GM06990 (cell line): ENCODE results near the gene EVC.
"Not testable (repeated sequence)": the region's sequence is repeated elsewhere in the genome, so short reads cannot be mapped to it uniquely, and the experiment has no call there.

Experiments used
- DNase-seq: peaks from one replicate; pipeline ENCODE4 v3.0.0-alpha.2; 2011; ENCODE audit not compliant: insufficient read length; ENCODE audit errors: extremely low read depth
- H3K27me3 ChIP-seq: replicated peaks from 2 replicates; pipeline ENCODE4 v1.6.0; 2011; ENCODE audit warnings: low read length; ENCODE audit not compliant: control insufficient read depth, insufficient read depth
- H3K36me3 ChIP-seq: 2 replicates; pipeline ENCODE4 v1.5.1; 2011; ENCODE audit warnings: low read length; ENCODE audit not compliant: control insufficient read depth, insufficient read depth
- H3K4me3 ChIP-seq: replicated peaks from 2 replicates; pipeline ENCODE4 v1.5.1; 2011; ENCODE audit warnings: low read depth, mild to moderate bottlenecking, control low read depth, low read length
- TF ChIP-seq, protein P1 (sequence below): IDR thresholded peaks from 2 replicates; pipeline ENCODE4 v1.5.1; 2011; ENCODE audit warnings: low read length, control low read depth, mild to moderate bottlenecking, inconsistent platforms; ENCODE audit not compliant: insufficient read depth, poor library complexity, severe bottlenecking

Gene EVC

DNA sequence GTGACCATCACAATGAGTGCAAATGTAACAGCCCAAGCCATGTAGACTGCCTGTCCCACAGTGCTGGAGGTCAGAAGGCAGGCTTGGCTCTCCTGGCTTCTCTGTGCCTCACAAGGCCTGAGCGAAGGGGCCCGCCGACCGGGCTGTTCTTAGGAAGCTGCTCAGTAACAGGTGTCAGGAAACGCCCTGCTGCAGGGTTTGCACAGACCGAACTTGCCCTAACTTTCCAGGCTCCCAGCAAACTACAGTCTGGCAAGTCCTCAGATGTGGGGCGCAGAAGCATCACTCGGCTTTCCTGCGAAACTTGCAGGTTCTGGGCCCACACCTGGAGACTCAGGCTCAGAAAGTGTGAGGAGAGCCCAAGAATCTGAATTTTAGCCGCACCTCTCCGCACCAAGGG lies 94.3 kb downstream of the EVC start:
- H3K4me3 ChIP-seq = no peak overlapping the region
- no peaks in the 10 kb centered on the region for H3K27me3 ChIP-seq
- DNase-seq = no peak
- peaks cover 24% of the 10 kb centered on the region for H3K36me3 ChIP-seq
- TF ChIP-seq, protein P1, sequence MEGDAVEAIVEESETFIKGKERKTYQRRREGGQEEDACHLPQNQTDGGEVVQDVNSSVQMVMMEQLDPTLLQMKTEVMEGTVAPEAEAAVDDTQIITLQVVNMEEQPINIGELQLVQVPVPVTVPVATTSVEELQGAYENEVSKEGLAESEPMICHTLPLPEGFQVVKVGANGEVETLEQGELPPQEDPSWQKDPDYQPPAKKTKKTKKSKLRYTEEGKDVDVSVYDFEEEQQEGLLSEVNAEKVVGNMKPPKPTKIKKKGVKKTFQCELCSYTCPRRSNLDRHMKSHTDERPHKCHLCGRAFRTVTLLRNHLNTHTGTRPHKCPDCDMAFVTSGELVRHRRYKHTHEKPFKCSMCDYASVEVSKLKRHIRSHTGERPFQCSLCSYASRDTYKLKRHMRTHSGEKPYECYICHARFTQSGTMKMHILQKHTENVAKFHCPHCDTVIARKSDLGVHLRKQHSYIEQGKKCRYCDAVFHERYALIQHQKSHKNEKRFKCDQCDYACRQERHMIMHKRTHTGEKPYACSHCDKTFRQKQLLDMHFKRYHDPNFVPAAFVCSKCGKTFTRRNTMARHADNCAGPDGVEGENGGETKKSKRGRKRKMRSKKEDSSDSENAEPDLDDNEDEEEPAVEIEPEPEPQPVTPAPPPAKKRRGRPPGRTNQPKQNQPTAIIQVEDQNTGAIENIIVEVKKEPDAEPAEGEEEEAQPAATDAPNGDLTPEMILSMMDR = no peak

DNA sequence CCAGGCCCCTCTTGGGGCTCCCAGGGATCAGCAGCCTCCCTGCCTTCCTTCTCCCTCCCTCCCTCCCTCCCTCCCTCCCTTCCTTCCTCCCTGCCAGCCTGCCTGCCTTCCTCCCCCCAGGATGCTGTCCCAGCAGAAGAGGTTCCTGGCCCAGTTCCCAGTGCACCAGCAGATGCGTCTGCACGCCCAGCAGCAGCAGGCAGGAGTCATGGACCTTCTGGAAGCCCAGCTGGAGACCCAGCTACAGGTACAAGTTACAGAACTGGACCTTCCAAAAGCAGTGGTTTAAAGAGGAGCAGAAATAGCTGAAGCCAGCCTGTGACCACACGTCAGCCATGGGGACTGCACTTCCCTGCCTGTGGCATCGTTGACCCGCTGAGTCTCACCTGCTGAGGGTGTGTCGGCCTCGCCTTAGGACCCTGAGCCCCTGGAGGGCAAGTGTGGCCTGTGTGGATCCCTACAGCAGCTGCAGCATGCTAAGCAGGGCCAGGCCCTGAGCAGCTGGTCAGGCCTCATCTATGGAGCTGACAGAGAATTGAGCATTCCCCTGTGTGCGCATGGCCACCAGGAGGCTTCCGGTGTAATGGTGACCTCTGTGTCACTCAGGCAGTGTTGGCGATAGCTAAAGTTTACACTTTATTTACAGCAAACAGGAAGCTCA lies 97.2 kb downstream of the EVC start:
- no peak overlapping the region for H3K4me3 ChIP-seq
- peaks cover 23% of the 10 kb centered on the region for H3K36me3 ChIP-seq
- no peak for DNase-seq
- TF ChIP-seq, protein P1 = no peak
- H3K27me3 ChIP-seq = no peaks in the 10 kb centered on the region

DNA sequence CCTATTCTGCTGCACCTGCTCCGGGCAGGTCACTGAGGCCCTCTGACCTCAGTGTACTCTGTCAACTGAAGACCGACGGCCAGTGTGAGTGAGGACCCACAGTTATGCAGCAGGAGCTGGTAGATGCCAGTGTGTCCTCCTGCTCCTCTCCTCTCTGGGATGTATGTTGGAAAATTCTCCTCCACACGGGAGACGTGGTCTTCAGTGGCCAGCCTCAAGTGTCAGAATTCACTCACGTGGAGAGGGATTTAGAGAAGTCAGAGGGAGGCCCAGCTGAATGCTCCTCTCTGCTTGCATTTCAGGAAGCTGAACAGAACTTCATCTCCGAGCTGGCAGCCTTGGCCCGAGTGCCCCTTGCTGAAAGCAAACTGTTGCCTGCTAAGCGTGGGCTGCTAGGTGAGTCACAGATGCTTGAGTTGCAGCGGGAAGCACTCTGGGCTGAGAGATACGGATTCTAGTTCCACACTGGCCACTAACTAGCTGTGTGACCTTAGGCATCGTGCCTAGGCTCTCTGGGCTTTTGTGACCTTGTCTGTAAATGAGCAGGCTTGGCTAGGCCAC lies 98.3 kb downstream of the EVC start:
- peaks cover 24% of the 10 kb centered on the region for H3K36me3 ChIP-seq
- H3K4me3 ChIP-seq = no peak overlapping the region
- no peaks in the 10 kb centered on the region for H3K27me3 ChIP-seq
- no peak for DNase-seq
- TF ChIP-seq, protein P1 = no peak

- H3K36me3 ChIP-seq = peaks cover 19% of the 10 kb centered on the region
- H3K4me3 ChIP-seq = no peak overlapping the region
- H3K27me3 ChIP-seq = no peaks in the 10 kb centered on the region
- DNase-seq = no peak
- TF ChIP-seq, protein P1 = no peak
These were observed 99.2 kb downstream of the EVC start for GRCh38 chr4:5810151-5810550.

DNA sequence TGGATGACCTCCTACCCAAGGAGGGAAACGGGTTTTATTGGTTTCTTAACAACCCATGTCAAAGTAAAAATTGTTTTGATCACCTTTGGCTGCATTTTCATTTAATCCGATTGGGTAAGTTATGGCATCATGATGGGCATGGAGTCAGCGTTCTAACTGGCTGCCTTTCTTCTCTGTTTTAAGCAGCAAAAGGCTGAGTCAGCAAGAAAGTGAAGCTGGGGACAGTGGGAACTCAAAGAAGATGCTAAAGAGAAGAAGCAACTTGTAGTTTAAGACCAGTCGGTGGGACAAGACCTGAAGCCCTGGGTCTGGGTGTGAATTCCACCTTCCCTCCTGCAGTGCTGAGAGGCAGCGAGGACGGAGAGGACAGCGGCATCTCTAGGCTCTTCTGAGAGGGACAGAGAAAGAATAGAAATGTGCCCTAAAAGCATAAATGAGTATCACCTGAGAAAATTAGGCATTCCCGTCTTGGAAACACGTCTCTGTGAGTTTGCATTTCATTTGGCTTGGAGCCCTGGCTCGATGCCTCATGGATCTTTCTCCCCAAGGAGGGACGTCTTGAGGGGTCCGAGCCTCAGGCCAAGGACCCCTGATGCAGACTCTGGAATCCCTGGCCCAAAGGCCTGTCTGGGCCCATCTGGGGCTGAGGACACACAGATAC lies 99.9 kb downstream of the EVC start:
- Histone ChIP-seq H3K4me3 (no peak overlapping the region), H3K36me3 (peaks cover 19% of the 10 kb centered on the region), H3K27me3 (no peaks in the 10 kb centered on the region)
- TF ChIP-seq, protein P1 = no peak
- no peak for DNase-seq

GRCh38 chr4:5812057-5812456 lies 101.1 kb downstream of the EVC start:
- not testable (repeated sequence) for H3K4me3 ChIP-seq, DNase-seq, H3K27me3 ChIP-seq
- peaks cover 23% of the 10 kb centered on the region for H3K36me3 ChIP-seq
